GM21576 (cell line): ENCODE results near the gene ENOX1.

Source experiments
- ATAC-seq: cut with Tn5 transposase; IDR thresholded peaks from one replicate; pipeline ENCODE4 v1.9.1; 2021; ENCODE audit warnings: mild to moderate bottlenecking, moderate library complexity; ENCODE audit not compliant: unreplicated experiment

ENOX1 gene

GRCh38 chr13:43555667-43556066 lies 231.1 kb downstream of the ENOX1 start:
- no peak for ATAC-seq

- no peak for ATAC-seq
These were observed 234.8 kb downstream of the ENOX1 start for GRCh38 chr13:43551897-43552456.

GRCh38 chr13:43546816-43547215 lies 240.0 kb downstream of the ENOX1 start:
- ATAC-seq: no peak

- no peak for ATAC-seq
These were observed 240.5 kb downstream of the ENOX1 start for GRCh38 chr13:43546251-43546650.

GRCh38 chr13:43545317-43545874 lies 241.4 kb downstream of the ENOX1 start:
- no peak for ATAC-seq

- no peak for ATAC-seq
These were observed 242.1 kb downstream of the ENOX1 start for GRCh38 chr13:43544631-43545030.

GRCh38 chr13:43544011-43544410 lies 242.8 kb downstream of the ENOX1 start:
- no peak for ATAC-seq

- ATAC-seq: no peak
These were observed 243.4 kb downstream of the ENOX1 start for GRCh38 chr13:43543331-43543730.

GRCh38 chr13:43537124-43537523 lies 249.6 kb downstream of the ENOX1 start:
- no peak for ATAC-seq

- no peak for ATAC-seq
These were observed 257.0 kb downstream of the ENOX1 start for GRCh38 chr13:43529796-43530195.

- ATAC-seq: no peak
These were observed 257.8 kb downstream of the ENOX1 start for GRCh38 chr13:43528992-43529391.

- ATAC-seq: no peak
These were observed 264.0 kb downstream of the ENOX1 start for GRCh38 chr13:43522788-43523187.

- ATAC-seq: no peak
These were observed 266.4 kb downstream of the ENOX1 start for GRCh38 chr13:43520351-43520750.

- no peak for ATAC-seq
These were observed 267.9 kb downstream of the ENOX1 start for GRCh38 chr13:43518833-43519232.

GRCh38 chr13:43516401-43516833 lies 270.4 kb downstream of the ENOX1 start:
- no peak for ATAC-seq

- ATAC-seq: no peak
These were observed 271.2 kb downstream of the ENOX1 start for GRCh38 chr13:43515531-43515930.

- no peak for ATAC-seq
These were observed 272.5 kb downstream of the ENOX1 start for GRCh38 chr13:43514311-43514710.

- no peak for ATAC-seq
These were observed 274.6 kb downstream of the ENOX1 start for GRCh38 chr13:43512221-43512620.

GRCh38 chr13:43510956-43511901 lies 275.5 kb downstream of the ENOX1 start:
- no peak for ATAC-seq

GRCh38 chr13:43495732-43496131 lies 291.0 kb downstream of the ENOX1 start:
- ATAC-seq: no peak

GRCh38 chr13:43494206-43494605 lies 292.6 kb downstream of the ENOX1 start:
- ATAC-seq: no peak

GRCh38 chr13:43493496-43494000 lies 293.2 kb downstream of the ENOX1 start:
- no peak for ATAC-seq
